HCT116 (cell line): ENCODE results near the gene CSTPP1.

Source experiments
- CEBPB ChIP-seq: IDR thresholded peaks from 2 replicates; pipeline ENCODE4 v1.6.1; 2012; ENCODE audit warnings: low read depth
- CTCF ChIP-seq, 3 experiments: fragments of 200-600 bp in 1 of 3; sonication (generic) in 1 of 3; IDR thresholded peaks in 2 of 3; conservative IDR thresholded peaks in 1 of 3; 2 replicates each; pipeline ENCODE4 v1.5.1; 2012 to 2017; ENCODE audit warnings: low read depth in 2 of 3, low read length in 2 of 3, antibody characterized with exemption in 1 of 3, borderline replicate concordance in 1 of 3, control low read depth in 1 of 3, mild to moderate bottlenecking in 1 of 3, mixed read lengths in 1 of 3, mixed run types in 1 of 3, moderate library complexity in 1 of 3; ENCODE audit not compliant: insufficient read depth in 1 of 3
- EZH2 ChIP-seq: fragments of 200-600 bp; sonication (generic); IDR thresholded peaks from 2 replicates; pipeline ENCODE4 v1.6.1; 2017; ENCODE audit warnings: antibody characterized with exemption, mixed run types
- EZH2phosphoT487 ChIP-seq: fragments of 200-600 bp; IDR thresholded peaks from 2 replicates; pipeline ENCODE4 v1.6.1; 2018; ENCODE audit warnings: antibody characterized with exemption, borderline replicate concordance
- JUND ChIP-seq: IDR thresholded peaks from 2 replicates; pipeline ENCODE4 v1.6.1; 2012
- POLR2A ChIP-seq: IDR thresholded peaks from 2 replicates; pipeline ENCODE4 v1.7.0; 2011; ENCODE audit warnings: borderline replicate concordance; ENCODE audit not compliant: insufficient read depth, insufficient read length; ENCODE audit errors: extremely low read depth
- POLR2AphosphoS5 ChIP-seq: IDR thresholded peaks from 2 replicates; pipeline ENCODE4 v1.6.1; 2011; ENCODE audit warnings: mild to moderate bottlenecking, low read depth, low read length, moderate library complexity
- RAD21 ChIP-seq: IDR thresholded peaks from 2 replicates; pipeline ENCODE4 v1.6.1; 2012; ENCODE audit warnings: low read depth, mild to moderate bottlenecking
- SP1 ChIP-seq: IDR thresholded peaks from 2 replicates; pipeline ENCODE4 v1.6.1; 2012; ENCODE audit warnings: low read depth
- YY1 ChIP-seq: IDR thresholded peaks from 2 replicates; pipeline ENCODE4 v1.6.1; 2011; ENCODE audit warnings: low read length, low read depth, moderate library complexity, mild to moderate bottlenecking; ENCODE audit not compliant: insufficient replicate concordance; ENCODE audit errors: extremely low read depth
- ZBTB33 ChIP-seq: IDR thresholded peaks from 2 replicates; pipeline ENCODE4 v1.6.1; 2011; ENCODE audit warnings: mild to moderate bottlenecking, low read length, moderate library complexity; ENCODE audit not compliant: insufficient replicate concordance; ENCODE audit errors: extremely low read depth
- TF ChIP-seq, protein P1 (sequence below): IDR thresholded peaks from 2 replicates; pipeline ENCODE4 v1.6.1; 2012

DNA sequence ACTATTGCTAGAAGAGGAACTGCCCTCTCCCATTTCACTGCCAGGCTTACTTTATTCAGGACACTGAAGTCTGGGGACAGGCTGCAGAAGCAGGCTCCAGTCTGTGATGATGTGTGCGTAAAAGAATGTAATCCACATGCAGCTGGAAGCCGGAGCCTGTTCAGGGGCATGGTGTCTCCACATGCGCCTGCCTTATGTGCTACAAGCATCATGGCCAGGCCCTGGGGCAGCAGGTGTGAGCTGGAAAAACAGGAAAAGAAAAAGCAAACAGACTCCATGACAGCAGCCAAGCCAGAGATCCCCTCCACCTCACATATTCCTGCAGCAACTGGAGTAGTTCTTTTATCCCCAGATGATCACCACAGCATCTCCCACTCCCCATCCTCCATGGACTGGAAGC is 206.8 kb downstream of the CSTPP1 start:
- no peak for TF ChIP-seq POLR2A
- TF ChIP-seq CTCF (IDR thresholded peaks at IDR 0.05 in 2 of 3, conservative IDR thresholded peaks at IDR 0.05 in 1 of 3; ENCODE audit: borderline replicate concordance in 1 of 3, insufficient read depth in 1 of 3, low read depth in 2 of 3, low read length in 2 of 3), result no peak
- TF ChIP-seq SP1, result no peak
- TF ChIP-seq EZH2, result no peak
- no peak for TF ChIP-seq JUND
- no peak for TF ChIP-seq EZH2phosphoT487
- TF ChIP-seq YY1, result no peak
- no peak for TF ChIP-seq ZBTB33
- TF ChIP-seq CEBPB, result no peak
- TF ChIP-seq, protein P1, sequence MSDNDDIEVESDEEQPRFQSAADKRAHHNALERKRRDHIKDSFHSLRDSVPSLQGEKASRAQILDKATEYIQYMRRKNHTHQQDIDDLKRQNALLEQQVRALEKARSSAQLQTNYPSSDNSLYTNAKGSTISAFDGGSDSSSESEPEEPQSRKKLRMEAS, result no peak
- no peak for TF ChIP-seq POLR2AphosphoS5
- TF ChIP-seq RAD21, result no peak
